Bronchial epithelial cell (primary cell): Measurements from ENCODE around the gene FMN1. TPM values are rescaled to one million over a fixed set of nuclear protein-coding genes. Genes with fewer than 3 reads are reported as not detected.
A peak's percentile ranks its signal among the peaks of the same experiment; 100 is the strongest.

Source experiments
- DNase-seq: peaks from one replicate; pipeline ENCODE4 v3.0.0-alpha.2; 2010; ENCODE audit warnings: low read depth
- FAIRE-seq: peaks from 2 replicates; lab custom pipeline; 2011; peaks lifted over from hg19 to GRCh38; lab: Jason Lieb, UNC
- H3K27me3 ChIP-seq: 2 replicates; pipeline ENCODE4 v1.5.1; 2011; ENCODE audit warnings: low read length; ENCODE audit not compliant: control insufficient read depth, insufficient read depth
- H3K36me3 ChIP-seq: 2 replicates; pipeline ENCODE4 v1.5.1; 2011; ENCODE audit warnings: low read length; ENCODE audit not compliant: control insufficient read depth, insufficient read depth
- H3K4me3 ChIP-seq: 2 replicates; pipeline ENCODE4 v1.5.1; 2011; ENCODE audit warnings: mild to moderate bottlenecking, low read depth, low read length, control low read depth
- total RNA-seq: library from RNA; depleted of rRNA; stranded (reverse); fragments of >200 nt; gene quantifications from 2 replicates; pipeline ENCODE4 v1.2.1, GENCODE V29; 2014
- TF ChIP-seq, protein P1 (sequence below): IDR thresholded peaks from 2 replicates; pipeline ENCODE4 v1.5.1; 2011; ENCODE audit warnings: mild to moderate bottlenecking, moderate library complexity, low read length, control low read depth, inconsistent platforms; ENCODE audit not compliant: insufficient read depth, severe bottlenecking

Gene FMN1
- total RNA-seq, 1 donor from 2014 or later: 1.6 TPM

DNA sequence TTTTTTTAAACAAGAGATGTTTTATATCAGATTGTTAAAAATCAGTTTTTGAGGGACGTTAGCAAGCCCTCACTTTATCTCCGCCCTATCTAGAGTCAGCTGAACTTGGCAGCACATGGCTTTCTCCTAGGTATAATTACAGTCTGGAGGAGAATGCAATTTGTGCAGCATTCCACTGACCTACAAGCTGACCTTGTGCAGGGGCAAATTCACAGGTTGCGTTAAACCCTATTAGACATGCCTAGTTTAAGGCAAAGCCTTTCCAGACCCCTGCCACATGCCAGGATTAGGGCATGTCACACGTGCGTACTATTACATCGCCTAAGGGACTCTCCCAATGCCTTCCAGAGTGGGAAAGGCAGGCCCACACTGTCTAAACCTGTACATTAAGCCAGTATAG lies 252.7 kb downstream of the FMN1 start:
- DNase-seq (no peak), FAIRE-seq (no peak)
- no peaks in the 10 kb centered on the region for H3K27me3 ChIP-seq
- no peak overlapping the region for H3K4me3 ChIP-seq
- TF ChIP-seq, protein P1, sequence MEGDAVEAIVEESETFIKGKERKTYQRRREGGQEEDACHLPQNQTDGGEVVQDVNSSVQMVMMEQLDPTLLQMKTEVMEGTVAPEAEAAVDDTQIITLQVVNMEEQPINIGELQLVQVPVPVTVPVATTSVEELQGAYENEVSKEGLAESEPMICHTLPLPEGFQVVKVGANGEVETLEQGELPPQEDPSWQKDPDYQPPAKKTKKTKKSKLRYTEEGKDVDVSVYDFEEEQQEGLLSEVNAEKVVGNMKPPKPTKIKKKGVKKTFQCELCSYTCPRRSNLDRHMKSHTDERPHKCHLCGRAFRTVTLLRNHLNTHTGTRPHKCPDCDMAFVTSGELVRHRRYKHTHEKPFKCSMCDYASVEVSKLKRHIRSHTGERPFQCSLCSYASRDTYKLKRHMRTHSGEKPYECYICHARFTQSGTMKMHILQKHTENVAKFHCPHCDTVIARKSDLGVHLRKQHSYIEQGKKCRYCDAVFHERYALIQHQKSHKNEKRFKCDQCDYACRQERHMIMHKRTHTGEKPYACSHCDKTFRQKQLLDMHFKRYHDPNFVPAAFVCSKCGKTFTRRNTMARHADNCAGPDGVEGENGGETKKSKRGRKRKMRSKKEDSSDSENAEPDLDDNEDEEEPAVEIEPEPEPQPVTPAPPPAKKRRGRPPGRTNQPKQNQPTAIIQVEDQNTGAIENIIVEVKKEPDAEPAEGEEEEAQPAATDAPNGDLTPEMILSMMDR: no peak
- H3K36me3 ChIP-seq: no peaks in the 10 kb centered on the region

DNA sequence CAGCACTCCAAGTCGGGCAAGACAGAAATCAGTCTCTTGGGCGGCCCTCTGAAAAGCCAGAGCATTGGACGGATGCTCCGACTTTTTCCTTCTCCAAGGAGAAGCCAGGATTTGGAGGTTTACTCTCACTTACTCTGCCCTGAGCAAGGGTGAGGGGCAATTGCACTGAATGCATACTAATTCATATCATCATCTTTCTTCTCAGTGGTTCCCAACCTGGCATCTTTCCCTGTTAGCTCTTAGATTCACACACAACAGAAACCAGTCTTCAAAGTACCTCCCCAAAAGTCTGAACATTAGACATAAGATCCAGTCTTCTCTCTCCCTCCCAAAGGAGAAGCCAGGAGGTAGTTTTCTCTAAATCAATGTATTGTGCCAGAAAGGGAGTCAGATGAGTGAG lies 257.5 kb downstream of the FMN1 start:
- H3K27me3 ChIP-seq: no peaks in the 10 kb centered on the region
- TF ChIP-seq, protein P1: no peak
- no peak for FAIRE-seq
- no peaks in the 10 kb centered on the region for H3K36me3 ChIP-seq
- DNase-seq: no peak
- no peak overlapping the region for H3K4me3 ChIP-seq

DNA sequence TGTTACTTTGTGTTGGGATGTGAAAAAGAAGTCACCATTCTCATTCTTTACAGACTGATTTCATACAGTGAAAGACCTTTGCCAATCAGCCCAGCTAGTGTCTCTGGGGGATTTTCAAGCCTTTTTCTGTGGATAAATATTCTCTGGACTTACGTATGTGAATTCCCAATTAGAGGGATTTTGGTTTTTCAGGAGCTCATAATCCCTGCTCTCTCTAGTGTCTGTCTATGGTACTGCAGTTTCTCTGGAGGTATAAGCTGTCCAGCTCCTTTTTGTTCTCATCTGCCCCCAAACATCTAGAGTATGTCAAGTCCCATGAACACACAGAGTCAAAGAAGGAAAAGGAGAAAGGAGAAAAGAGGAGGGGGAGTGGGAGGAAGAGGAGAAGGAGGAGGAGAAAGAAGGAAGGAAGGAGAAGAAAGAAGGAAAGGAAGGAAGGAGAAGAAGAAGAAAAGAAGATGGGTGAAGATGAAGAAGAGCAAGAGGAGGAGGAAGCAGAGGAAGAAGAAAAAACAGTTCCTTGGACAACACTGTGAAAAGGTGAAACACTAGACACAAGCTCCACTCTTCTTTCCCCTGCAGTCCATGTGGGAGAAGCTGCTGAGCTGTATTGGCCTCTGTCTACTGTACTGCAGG lies 258.1 kb downstream of the FMN1 start:
- Histone ChIP-seq H3K4me3 (no peak overlapping the region), H3K27me3 (no peaks in the 10 kb centered on the region), H3K36me3 (no peaks in the 10 kb centered on the region)
- DNase-seq (peak; percentile 47), FAIRE-seq (no peak)
- TF ChIP-seq, protein P1: peak; percentile 64

DNA sequence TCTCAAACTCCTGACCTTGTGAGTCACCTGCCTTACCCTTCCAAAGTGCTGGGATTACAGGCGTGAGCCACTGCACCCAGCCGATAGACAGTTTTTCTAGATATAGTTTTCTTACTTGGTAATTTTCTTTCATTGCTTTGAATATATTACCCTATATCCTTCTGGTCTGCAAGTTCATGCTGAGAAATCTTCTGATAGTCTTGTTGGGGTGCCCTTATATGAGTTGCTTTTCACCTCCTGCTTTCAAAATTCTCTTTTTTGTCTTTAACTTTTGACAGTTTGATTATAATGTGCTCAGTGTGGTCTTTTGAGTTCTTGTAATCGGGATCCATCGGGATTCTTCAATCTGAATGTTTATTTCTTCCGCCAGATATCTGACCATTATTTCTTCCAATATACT lies 259.4 kb downstream of the FMN1 start:
- DNase-seq (no peak), FAIRE-seq (no peak)
- H3K27me3 ChIP-seq: no peaks in the 10 kb centered on the region
- no peak overlapping the region for H3K4me3 ChIP-seq
- no peaks in the 10 kb centered on the region for H3K36me3 ChIP-seq
- TF ChIP-seq, protein P1: no peak

DNA sequence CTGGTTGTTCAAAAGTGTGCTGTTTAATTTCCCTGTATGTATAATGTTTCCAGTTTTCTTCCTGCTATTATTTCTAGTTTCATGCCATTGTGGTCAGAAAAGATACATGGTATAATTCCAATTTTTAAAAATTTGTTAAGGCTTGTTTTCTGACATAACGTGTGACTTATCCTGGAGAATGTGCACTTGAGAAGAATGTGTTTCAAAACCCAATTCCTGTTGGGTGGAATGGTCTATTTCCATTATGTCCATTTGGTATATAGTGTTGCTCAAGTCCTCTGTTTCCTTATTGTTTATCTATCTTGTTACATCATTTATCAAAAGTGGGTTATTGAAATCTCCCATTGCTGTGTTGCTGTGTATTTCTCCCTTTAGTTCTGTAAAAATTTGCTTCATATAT lies 261.3 kb downstream of the FMN1 start:
- no peak overlapping the region for H3K4me3 ChIP-seq
- DNase-seq (no peak), FAIRE-seq (no peak)
- TF ChIP-seq, protein P1: no peak
- no peaks in the 10 kb centered on the region for H3K27me3 ChIP-seq
- H3K36me3 ChIP-seq: no peaks in the 10 kb centered on the region

DNA sequence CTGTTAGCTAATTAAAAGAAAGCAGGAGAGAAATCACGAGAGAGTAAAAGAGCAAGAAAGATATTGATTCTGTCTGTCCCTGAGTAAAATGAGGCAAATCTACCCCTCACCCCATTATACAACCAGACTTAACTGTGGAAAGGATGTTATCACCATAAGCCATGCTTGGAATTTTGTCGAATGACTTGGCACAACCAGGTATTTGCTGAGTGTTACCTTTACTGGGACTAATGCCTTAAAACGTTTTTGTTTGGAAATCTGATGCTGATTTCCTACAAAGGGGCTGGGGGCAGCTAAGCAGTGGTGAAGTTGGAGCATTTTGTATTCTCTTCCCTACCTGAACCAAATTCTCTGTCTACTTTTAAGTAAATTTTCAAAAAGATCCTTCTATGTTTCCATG lies 265.6 kb downstream of the FMN1 start:
- TF ChIP-seq, protein P1: no peak
- H3K36me3 ChIP-seq: no peaks in the 10 kb centered on the region
- H3K27me3 ChIP-seq: no peaks in the 10 kb centered on the region
- peak; percentile 18 for FAIRE-seq
- H3K4me3 ChIP-seq: no peak overlapping the region
- peak; percentile 15 for DNase-seq
